ENCODE data around the gene RPUSD4.

DNA sequence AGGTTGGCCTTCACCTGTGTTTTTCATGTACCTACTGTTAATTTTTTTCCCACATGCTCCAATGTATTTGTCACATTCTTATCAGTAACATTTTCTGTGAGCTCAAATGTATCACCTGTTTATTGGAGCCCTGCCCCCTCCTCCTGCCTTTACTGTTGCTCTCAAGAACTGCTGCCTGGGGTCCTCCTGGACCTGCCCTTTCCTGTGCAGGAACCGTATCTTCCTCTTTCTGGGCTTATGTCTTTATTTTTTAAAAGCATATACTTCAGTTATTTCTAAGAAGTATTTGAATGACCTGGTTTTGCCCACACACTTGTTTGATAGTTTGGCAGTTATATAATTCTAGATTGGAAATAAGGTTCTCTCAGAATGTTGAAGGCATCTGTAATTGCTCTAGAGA lies 6.0 kb upstream of the RPUSD4 start:
- TF ChIP-seq, protein P1, sequence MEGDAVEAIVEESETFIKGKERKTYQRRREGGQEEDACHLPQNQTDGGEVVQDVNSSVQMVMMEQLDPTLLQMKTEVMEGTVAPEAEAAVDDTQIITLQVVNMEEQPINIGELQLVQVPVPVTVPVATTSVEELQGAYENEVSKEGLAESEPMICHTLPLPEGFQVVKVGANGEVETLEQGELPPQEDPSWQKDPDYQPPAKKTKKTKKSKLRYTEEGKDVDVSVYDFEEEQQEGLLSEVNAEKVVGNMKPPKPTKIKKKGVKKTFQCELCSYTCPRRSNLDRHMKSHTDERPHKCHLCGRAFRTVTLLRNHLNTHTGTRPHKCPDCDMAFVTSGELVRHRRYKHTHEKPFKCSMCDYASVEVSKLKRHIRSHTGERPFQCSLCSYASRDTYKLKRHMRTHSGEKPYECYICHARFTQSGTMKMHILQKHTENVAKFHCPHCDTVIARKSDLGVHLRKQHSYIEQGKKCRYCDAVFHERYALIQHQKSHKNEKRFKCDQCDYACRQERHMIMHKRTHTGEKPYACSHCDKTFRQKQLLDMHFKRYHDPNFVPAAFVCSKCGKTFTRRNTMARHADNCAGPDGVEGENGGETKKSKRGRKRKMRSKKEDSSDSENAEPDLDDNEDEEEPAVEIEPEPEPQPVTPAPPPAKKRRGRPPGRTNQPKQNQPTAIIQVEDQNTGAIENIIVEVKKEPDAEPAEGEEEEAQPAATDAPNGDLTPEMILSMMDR (conservative IDR thresholded peaks at IDR 0.05; ENCODE audit: low read length) = no peak
- no peak for TF ChIP-seq EZH2phosphoT487 (IDR thresholded peaks at IDR 0.05; ENCODE audit: borderline replicate concordance)

All from Loucy (cell line).